Endodermal cell (in vitro differentiated cells): ENCODE results near the gene AQP9. TPM values are rescaled to one million over a fixed set of nuclear protein-coding genes. Genes with fewer than 3 reads are reported as not detected.
"Not testable (repeated sequence)": the region's sequence is repeated elsewhere in the genome, so short reads cannot be mapped to it uniquely, and the experiment has no call there.

ENCODE experiments used
- DNase-seq: peaks from one replicate; pipeline ENCODE4 v3.0.0-alpha.2; 2017
- H3K27ac ChIP-seq: 2 replicates; pipeline ENCODE4 v1.5.1; 2013; ENCODE audit warnings: mild to moderate bottlenecking, low read depth, low read length, moderate library complexity
- H3K27me3 ChIP-seq: 2 replicates; pipeline ENCODE4 v1.6.1; 2013; ENCODE audit warnings: mild to moderate bottlenecking, low read length, moderate library complexity; ENCODE audit not compliant: insufficient read depth, control insufficient read depth, poor library complexity, severe bottlenecking
- H3K36me3 ChIP-seq: 2 replicates; pipeline ENCODE4 v1.7.0; 2013; ENCODE audit warnings: mild to moderate bottlenecking, low read length, moderate library complexity; ENCODE audit not compliant: control insufficient read depth, insufficient read depth
- H3K4me1 ChIP-seq: one replicate; pipeline ENCODE4 v1.7.0; 2013; ENCODE audit warnings: low read length; ENCODE audit not compliant: control insufficient read depth, insufficient read depth
- H3K4me3 ChIP-seq: 2 replicates; pipeline ENCODE4 v1.5.1; 2013; ENCODE audit warnings: mild to moderate bottlenecking, low read length, moderate library complexity
- H3K9ac ChIP-seq: 2 replicates; pipeline ENCODE4 v1.6.1; 2013; ENCODE audit warnings: mild to moderate bottlenecking, low read length, moderate library complexity; ENCODE audit not compliant: poor library complexity, severe bottlenecking; ENCODE audit errors: extremely low read depth
- H3K9me3 ChIP-seq: 2 replicates; pipeline ENCODE4 v1.6.1; 2013; ENCODE audit warnings: mild to moderate bottlenecking, low read length, moderate library complexity; ENCODE audit not compliant: control insufficient read depth
- H3K27ac Mint-ChIP-seq: 2 replicates; pipeline ENCODE4 v1.8.0; 2020; ENCODE audit warnings: mixed read lengths
- H3K27me3 Mint-ChIP-seq: 2 replicates; pipeline ENCODE4 v1.8.0; 2021; ENCODE audit warnings: mild to moderate bottlenecking, mixed read lengths; ENCODE audit not compliant: insufficient read depth
- H3K36me3 Mint-ChIP-seq: 2 replicates; pipeline ENCODE4 v1.8.0; 2020; ENCODE audit warnings: low read depth, mixed read lengths
- H3K4me1 Mint-ChIP-seq: 2 replicates; pipeline ENCODE4 v1.8.0; 2020; ENCODE audit warnings: mixed read lengths
- H3K4me3 Mint-ChIP-seq: 2 replicates; pipeline ENCODE4 v1.8.0; 2020; ENCODE audit warnings: mild to moderate bottlenecking, moderate library complexity, mixed read lengths
- H3K9me3 Mint-ChIP-seq: 2 replicates; pipeline ENCODE4 v1.8.0; 2020; ENCODE audit warnings: mild to moderate bottlenecking, mixed read lengths
- CTCF ChIP-seq: fragments of 200-600 bp; sonication (generic); conservative IDR thresholded peaks from 2 replicates; pipeline ENCODE4 v1.5.0; 2021; ENCODE audit warnings: antibody characterized with exemption, mild to moderate bottlenecking
- WGBS, 2 experiments: methylation state at CpG; one replicate each; pipeline versions ENCODE4 v1.1.5 to v1.1.7; 2013; ENCODE audit warnings: missing lambda C conversion rate in 2 of 2, mixed read lengths in 1 of 2; ENCODE audit not compliant: insufficient coverage in 1 of 2, insufficient read length in 1 of 2; 5-methylcytosine and 5-hydroxymethylcytosine counted together
- total RNA-seq, 2 donors: library from RNA; stranded (reverse); fragmentation: NEBNext Ultra II Directional in 1 of 2; extraction: Animal tissue kit (Norgen Biotek cat#: 25700) in 1 of 2; gene quantifications; 2 replicates in 1 of 2; 3 replicates in 1 of 2; pipeline ENCODE4 v1.2.1, GENCODE V29; 2021

AQP9 gene
- total RNA-seq, 2 donors from 2014 or later = not detected

- no peaks in the 10 kb centered on the region for H3K36me3 ChIP-seq
- Mint-ChIP-seq H3K36me3 (no peaks in the 10 kb centered on the region), H3K4me1 (peaks cover 3% of the 10 kb centered on the region), H3K9me3 (no peaks in the 10 kb centered on the region), H3K4me3 (no peak overlapping the region), H3K27ac (no peak overlapping the region), H3K27me3 (peaks cover 3% of the 10 kb centered on the region)
- no peak for DNase-seq
- H3K9me3 ChIP-seq = no peaks in the 10 kb centered on the region
- WGBS, 2 experiments = 94 to 100% methylated on average over 1 of the region's 1 CpG
- peak overlapping the region; percentile 30 for H3K4me3 ChIP-seq
- H3K27ac ChIP-seq = no peak overlapping the region
- no peak for TF ChIP-seq CTCF
- peaks cover 4% of the 10 kb centered on the region for H3K4me1 ChIP-seq
- H3K27me3 ChIP-seq = peaks cover 10% of the 10 kb centered on the region
- no peak overlapping the region for H3K9ac ChIP-seq
These were observed 47.3 kb downstream of the AQP9 start for GRCh38 chr15:58185439-58185838.

GRCh38 chr15:58189148-58189811 lies 51.1 kb downstream of the AQP9 start:
- no peak overlapping the region for H3K27ac Mint-ChIP-seq
- H3K9me3 Mint-ChIP-seq = no peaks in the 10 kb centered on the region

GRCh38 chr15:58190419-58190818 lies 52.2 kb downstream of the AQP9 start:
- Mint-ChIP-seq H3K36me3 (no peaks in the 10 kb centered on the region), H3K4me1 (no peaks in the 10 kb centered on the region)

More at GRCh38 chr15:58189148-58189811, 51.1 kb downstream of the AQP9 start:
- whole genome bisulfite sequencing, 2 experiments = 89% methylated on average over 3 to 8 of the region's 8 CpGs
- H3K9ac ChIP-seq = no peak overlapping the region
- Mint-ChIP-seq H3K4me3 (no peak overlapping the region), H3K27me3 (no peaks in the 10 kb centered on the region), H3K36me3 (no peaks in the 10 kb centered on the region), H3K4me1 (peaks cover 3% of the 10 kb centered on the region)
- no peak for DNase-seq
- H3K4me1 ChIP-seq = peaks cover 4% of the 10 kb centered on the region
- no peak overlapping the region for H3K4me3 ChIP-seq
- H3K36me3 ChIP-seq = no peaks in the 10 kb centered on the region
- no peaks in the 10 kb centered on the region for H3K9me3 ChIP-seq
- H3K27ac ChIP-seq = no peak overlapping the region
- TF ChIP-seq CTCF = no peak
- no peaks in the 10 kb centered on the region for H3K27me3 ChIP-seq

GRCh38 chr15:58193636-58194035 lies 55.5 kb downstream of the AQP9 start:
- DNase-seq = peak; percentile 57
- not testable (repeated sequence) for H3K36me3 Mint-ChIP-seq
- WGBS, 2 experiments = 88% methylated on average over 6 to 9 of the region's 9 CpGs

More at GRCh38 chr15:58190419-58190818, 52.2 kb downstream of the AQP9 start:
- H3K36me3 ChIP-seq = no peaks in the 10 kb centered on the region
- no peak overlapping the region for H3K9ac ChIP-seq
- H3K27me3 ChIP-seq = no peaks in the 10 kb centered on the region
- H3K4me1 ChIP-seq = no peaks in the 10 kb centered on the region
- peaks cover 8% of the 10 kb centered on the region for H3K9me3 Mint-ChIP-seq
- TF ChIP-seq CTCF = no peak
- H3K9me3 ChIP-seq = no peaks in the 10 kb centered on the region
- H3K27me3 Mint-ChIP-seq = no peaks in the 10 kb centered on the region
- no peak overlapping the region for H3K27ac ChIP-seq
- H3K4me3 ChIP-seq = no peak overlapping the region
- H3K4me3 Mint-ChIP-seq = no peak overlapping the region
- no peak overlapping the region for H3K27ac Mint-ChIP-seq
- WGBS, 2 experiments = 91 to 93% methylated on average over 3 to 4 of the region's 4 CpGs
- no peak for DNase-seq

More at GRCh38 chr15:58193636-58194035, 55.5 kb downstream of the AQP9 start:
- not testable (repeated sequence) for H3K9me3 ChIP-seq, H3K4me1 ChIP-seq, H3K36me3 ChIP-seq, H3K9ac ChIP-seq, H3K4me3 Mint-ChIP-seq, H3K27ac Mint-ChIP-seq, H3K4me3 ChIP-seq, H3K4me1 Mint-ChIP-seq, H3K27me3 ChIP-seq, H3K27ac ChIP-seq, H3K27me3 Mint-ChIP-seq
- peaks cover 17% of the 10 kb centered on the region for H3K9me3 Mint-ChIP-seq
